ENCODE data around the gene MYO9B. TPM values are rescaled to one million over a fixed set of nuclear protein-coding genes. Genes with fewer than 3 reads are reported as not detected.

Gene MYO9B
- total RNA-seq, 1 donor from 2014 or later = 94.3 TPM

GRCh38 chr19:17220207-17220758, 144.7 kb downstream of the MYO9B start:
- TF ChIP-seq CTCF (IDR thresholded peaks at IDR 0.05) = no peak
- peak overlapping the region; percentile 38 for H3K27ac Mint-ChIP-seq (ENCODE audit: unreplicated experiment)
- H3K4me3 Mint-ChIP-seq (ENCODE audit: unreplicated experiment) = no peak overlapping the region
- no peaks in the 10 kb centered on the region for H3K27me3 Mint-ChIP-seq (ENCODE audit: unreplicated experiment)
- peaks cover 11% of the 10 kb centered on the region for H3K36me3 Mint-ChIP-seq (ENCODE audit: unreplicated experiment)
- no peaks in the 10 kb centered on the region for H3K9me3 Mint-ChIP-seq (ENCODE audit: unreplicated experiment)
- no peak for DNase-seq (ENCODE audit: extremely low spot score, unreplicated experiment)
- peaks cover 19% of the 10 kb centered on the region for H3K4me1 Mint-ChIP-seq (ENCODE audit: unreplicated experiment)

- no peaks in the 10 kb centered on the region for H3K9me3 Mint-ChIP-seq (ENCODE audit: unreplicated experiment)
- H3K27me3 Mint-ChIP-seq (ENCODE audit: unreplicated experiment) = no peaks in the 10 kb centered on the region
- peak overlapping the region; percentile 29 for H3K4me3 Mint-ChIP-seq (ENCODE audit: unreplicated experiment)
- H3K4me1 Mint-ChIP-seq (ENCODE audit: unreplicated experiment) = peaks cover 14% of the 10 kb centered on the region
- TF ChIP-seq CTCF (IDR thresholded peaks at IDR 0.05) = no peak
- no peak overlapping the region for H3K27ac Mint-ChIP-seq (ENCODE audit: unreplicated experiment)
- H3K36me3 Mint-ChIP-seq (ENCODE audit: unreplicated experiment) = peaks cover 2% of the 10 kb centered on the region
- DNase-seq (ENCODE audit: extremely low spot score, unreplicated experiment) = no peak
These were observed 149.5 kb downstream of the MYO9B start for GRCh38 chr19:17225053-17225452.

GRCh38 chr19:17226002-17226933, 150.7 kb downstream of the MYO9B start, which contains the start of gene OCEL1:
Gene OCEL1 (plus strand): TSS chr19:17226226. CDS start chr19:17226248, 22 bp downstream.
- DNase-seq (ENCODE audit: extremely low spot score, unreplicated experiment) = peak; percentile 98
- Mint-ChIP-seq H3K36me3 (ENCODE audit: unreplicated experiment) (peaks cover 2% of the 10 kb centered on the region), H3K27me3 (ENCODE audit: unreplicated experiment) (no peaks in the 10 kb centered on the region), H3K4me3 (ENCODE audit: unreplicated experiment) (peak within 1 kb of the TSS; percentile 91), H3K27ac (ENCODE audit: unreplicated experiment) (peak within 1 kb of the TSS; percentile 95), H3K4me1 (ENCODE audit: unreplicated experiment) (peaks cover 9% of the 10 kb centered on the region), H3K9me3 (ENCODE audit: unreplicated experiment) (no peaks in the 10 kb centered on the region)
- TF ChIP-seq CTCF (IDR thresholded peaks at IDR 0.05) = no peak

DNA sequence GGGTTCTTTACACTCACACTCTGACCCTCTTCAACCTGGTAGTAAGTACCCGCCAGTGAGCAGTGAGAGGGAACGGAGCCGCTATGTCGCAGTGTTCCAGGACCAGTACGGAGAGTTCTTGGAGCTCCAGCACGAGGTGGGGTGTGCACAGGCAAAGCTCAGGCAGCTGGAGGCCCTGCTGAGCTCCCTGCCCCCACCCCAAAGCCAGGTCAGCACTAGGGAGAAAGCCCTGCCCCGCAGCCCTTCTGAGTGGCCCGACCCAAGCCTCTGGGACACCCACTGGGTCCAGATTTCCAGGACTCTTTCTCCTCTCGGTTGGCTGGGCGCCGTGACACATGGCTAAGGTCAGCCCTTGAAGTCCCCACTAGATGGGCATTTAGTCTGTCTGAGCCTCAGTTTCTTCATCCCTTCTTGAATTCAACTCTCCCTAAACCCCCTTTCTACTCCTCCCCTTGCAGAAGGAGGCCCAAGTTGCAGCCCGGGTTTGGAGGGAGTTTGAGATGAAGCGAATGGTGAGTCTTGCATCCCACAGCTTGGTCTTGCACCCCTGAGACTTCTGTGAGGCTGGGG, 152.3 kb downstream of the MYO9B start:
- H3K4me3 Mint-ChIP-seq (ENCODE audit: unreplicated experiment) = no peak overlapping the region
- no peaks in the 10 kb centered on the region for H3K9me3 Mint-ChIP-seq (ENCODE audit: unreplicated experiment)
- no peak for TF ChIP-seq CTCF (IDR thresholded peaks at IDR 0.05)

GRCh38 chr19:17229890-17230289, 154.3 kb downstream of the MYO9B start:
- Mint-ChIP-seq H3K9me3 (ENCODE audit: unreplicated experiment) (no peaks in the 10 kb centered on the region), H3K4me1 (ENCODE audit: unreplicated experiment) (peaks cover 14% of the 10 kb centered on the region), H3K27me3 (ENCODE audit: unreplicated experiment) (no peaks in the 10 kb centered on the region), H3K27ac (ENCODE audit: unreplicated experiment) (no peak overlapping the region), H3K36me3 (ENCODE audit: unreplicated experiment) (peaks cover 10% of the 10 kb centered on the region), H3K4me3 (ENCODE audit: unreplicated experiment) (no peak overlapping the region)
- no peak for DNase-seq (ENCODE audit: extremely low spot score, unreplicated experiment)
- TF ChIP-seq CTCF (IDR thresholded peaks at IDR 0.05) = no peak

More for the DNA sequence above, 152.3 kb downstream of the MYO9B start:
- Mint-ChIP-seq H3K36me3 (ENCODE audit: unreplicated experiment) (peaks cover 10% of the 10 kb centered on the region), H3K27ac (ENCODE audit: unreplicated experiment) (no peak overlapping the region), H3K4me1 (ENCODE audit: unreplicated experiment) (peaks cover 9% of the 10 kb centered on the region), H3K27me3 (ENCODE audit: unreplicated experiment) (no peaks in the 10 kb centered on the region)
- DNase-seq (ENCODE audit: extremely low spot score, unreplicated experiment) = no peak
